ENCODE measurements around the gene COG5. TPM values are rescaled to one million over a fixed set of nuclear protein-coding genes. Genes with fewer than 3 reads are reported as not detected.

The COG5 gene
- total RNA-seq (2021), result 32.2 and 34.1 TPM in 2 replicates
- percentile 80 among the genes with signal in this experiment for Bru-seq, nascent RNA
- percentile 68 among the genes with signal in this experiment for BruChase-seq, experiment 1, labeled RNA remaining after a 2-hour chase
- BruChase-seq, experiment 2, labeled RNA remaining after a 6-hour chase, result percentile 62 among the genes with signal in this experiment
- long read RNA-seq, full-length matches to known transcripts, result 48 of 71 reads
- long read RNA-seq, partial matches to known transcripts, result 8 of 71 reads
- long read RNA-seq, other reads (novel, unspliced or antisense), result 15 of 71 reads

DNA sequence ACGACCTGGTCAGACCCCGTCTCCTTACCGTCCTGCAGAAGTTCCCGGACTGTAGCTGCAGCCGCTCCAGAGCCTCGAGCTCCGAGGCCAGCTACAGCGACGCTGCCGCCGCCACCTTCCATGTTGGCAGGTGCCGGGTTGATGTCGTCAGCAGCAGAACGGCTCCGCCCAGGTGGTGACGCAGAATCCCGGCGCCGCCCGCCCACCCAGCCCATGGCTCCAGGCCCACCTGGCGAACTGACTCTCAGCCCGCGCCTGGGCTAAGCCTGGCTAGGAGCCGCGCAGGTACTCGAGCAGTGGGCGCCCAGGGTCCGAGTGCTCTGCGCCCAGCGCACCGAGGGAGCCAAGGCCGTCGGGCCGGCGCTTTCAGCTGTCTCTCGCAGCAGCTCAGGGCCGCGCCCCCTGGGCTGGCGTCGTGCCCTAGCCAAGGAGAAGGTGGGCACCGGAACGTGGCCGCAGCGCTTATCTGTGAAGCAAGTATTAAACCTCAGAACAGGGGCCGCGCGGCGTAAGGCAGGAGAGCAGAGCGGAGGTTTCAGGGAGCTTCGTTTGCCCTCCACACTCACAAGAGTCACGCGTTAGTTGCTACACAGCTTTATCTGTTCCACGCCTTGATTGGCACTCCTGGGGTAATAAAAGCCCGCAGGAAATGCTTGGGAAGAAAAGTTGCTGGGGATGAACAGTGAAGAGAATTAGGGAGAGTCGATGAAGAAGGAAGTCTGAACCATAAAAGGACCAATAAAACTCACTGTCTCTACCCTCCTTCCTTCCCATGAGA lies at the start of gene COG5, which contains the start of gene DUS4L:
Gene COG5, minus strand, starts transcription at position 146 of the 778 bp plus-strand sequence. Its CDS starts 24 bp downstream, at position 122.
Gene DUS4L, plus strand, starts transcription at position 197 of the 778 bp plus-strand sequence. CDS start 3,100 bp downstream, outside the sequence.
- H3K4me3 ChIP-seq (ENCODE audit: low read depth, low read length, poor library complexity, severe bottlenecking), result peak within 1 kb of the TSS; percentile 96
- TF ChIP-seq EZH2 (IDR thresholded peaks at IDR 0.05; ENCODE audit: borderline replicate concordance, low read depth, low read length, poor library complexity, severe bottlenecking), result no peak
- TF ChIP-seq, protein P1, sequence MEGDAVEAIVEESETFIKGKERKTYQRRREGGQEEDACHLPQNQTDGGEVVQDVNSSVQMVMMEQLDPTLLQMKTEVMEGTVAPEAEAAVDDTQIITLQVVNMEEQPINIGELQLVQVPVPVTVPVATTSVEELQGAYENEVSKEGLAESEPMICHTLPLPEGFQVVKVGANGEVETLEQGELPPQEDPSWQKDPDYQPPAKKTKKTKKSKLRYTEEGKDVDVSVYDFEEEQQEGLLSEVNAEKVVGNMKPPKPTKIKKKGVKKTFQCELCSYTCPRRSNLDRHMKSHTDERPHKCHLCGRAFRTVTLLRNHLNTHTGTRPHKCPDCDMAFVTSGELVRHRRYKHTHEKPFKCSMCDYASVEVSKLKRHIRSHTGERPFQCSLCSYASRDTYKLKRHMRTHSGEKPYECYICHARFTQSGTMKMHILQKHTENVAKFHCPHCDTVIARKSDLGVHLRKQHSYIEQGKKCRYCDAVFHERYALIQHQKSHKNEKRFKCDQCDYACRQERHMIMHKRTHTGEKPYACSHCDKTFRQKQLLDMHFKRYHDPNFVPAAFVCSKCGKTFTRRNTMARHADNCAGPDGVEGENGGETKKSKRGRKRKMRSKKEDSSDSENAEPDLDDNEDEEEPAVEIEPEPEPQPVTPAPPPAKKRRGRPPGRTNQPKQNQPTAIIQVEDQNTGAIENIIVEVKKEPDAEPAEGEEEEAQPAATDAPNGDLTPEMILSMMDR (conservative IDR thresholded peaks at IDR 0.05; ENCODE audit: low read depth, low read length), result no peak
- CTCF ChIA-PET, result no interaction called here
- peaks cover 15% of the 10 kb centered on the region for H3K4me1 ChIP-seq (ENCODE audit: insufficient read depth, low read length, poor library complexity, severe bottlenecking)
- peak; percentile 84 for DNase-seq (ENCODE audit: low spot score)
- H3K27me3 ChIP-seq (replicated peaks; ENCODE audit: insufficient read depth, low read depth, low read length, poor library complexity), result no peaks in the 10 kb centered on the region
- intact Hi-C loops (cut with micrococcal nuclease; ENCODE audit: unreplicated experiment), result loop anchor here (5.0 kb wide), 1 partner anchor 92 kb away; the partner anchor contains the start of gene GPR22
- H3K9me3 ChIP-seq (ENCODE audit: low read depth, low read length, poor library complexity, severe bottlenecking), result no peaks in the 10 kb centered on the region
- POLR2A ChIA-PET (ENCODE audit: low non-redundant PET), result interaction anchor here (0.6 kb wide), 1 partner anchor 13 kb away, joined by 3 read pairs; no protein-coding TSS in a partner anchor
- H3K36me3 ChIP-seq (ENCODE audit: insufficient read depth, low read length, poor library complexity, severe bottlenecking), result no peaks in the 10 kb centered on the region
- peak within 1 kb of the TSS; percentile 94 for H3K27ac ChIP-seq (ENCODE audit: low read depth, low read length, poor library complexity, severe bottlenecking)
- no TSS peak for BruUV-seq (replicated peaks)

DNA sequence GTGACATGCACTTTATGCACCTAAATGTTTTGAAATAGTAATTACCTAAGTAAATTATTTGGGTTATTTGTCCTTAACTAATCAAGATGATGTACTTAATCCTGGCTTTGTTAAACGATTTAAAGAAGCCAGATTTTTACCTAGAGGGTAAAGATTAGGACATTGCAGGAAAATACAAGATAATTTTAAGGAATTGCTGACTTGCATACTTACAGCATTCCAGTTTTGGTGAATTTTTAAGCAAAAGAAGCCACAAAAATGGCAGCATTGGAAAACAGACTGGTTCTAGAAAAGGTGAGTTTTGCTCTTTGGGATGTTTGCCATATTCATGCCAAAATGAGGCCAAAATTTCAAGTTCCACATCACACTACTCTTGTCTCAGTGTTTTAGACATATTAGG lies 49.7 kb upstream of the COG5 start:
- no peak for DNase-seq (ENCODE audit: low spot score)
- ChIA-PET POLR2A (ENCODE audit: low non-redundant PET) (no interaction called here), CTCF (no interaction called here)
- no peak overlapping the region for H3K4me3 ChIP-seq (ENCODE audit: low read depth, low read length, poor library complexity, severe bottlenecking)
- peaks cover 12% of the 10 kb centered on the region for H3K4me1 ChIP-seq (ENCODE audit: insufficient read depth, low read length, poor library complexity, severe bottlenecking)
- intact Hi-C loops (cut with micrococcal nuclease; ENCODE audit: unreplicated experiment), result no loop called here
- no peaks in the 10 kb centered on the region for H3K27me3 ChIP-seq (replicated peaks; ENCODE audit: insufficient read depth, low read depth, low read length, poor library complexity)
- no peaks in the 10 kb centered on the region for H3K9me3 ChIP-seq (ENCODE audit: low read depth, low read length, poor library complexity, severe bottlenecking)
- no TSS peak for BruUV-seq (replicated peaks)
- TF ChIP-seq, protein P1 (conservative IDR thresholded peaks at IDR 0.05; ENCODE audit: low read depth, low read length), result no peak
- no peak for TF ChIP-seq EZH2 (IDR thresholded peaks at IDR 0.05; ENCODE audit: borderline replicate concordance, low read depth, low read length, poor library complexity, severe bottlenecking)
- H3K27ac ChIP-seq (ENCODE audit: low read depth, low read length, poor library complexity, severe bottlenecking), result no peak overlapping the region
- no peaks in the 10 kb centered on the region for H3K36me3 ChIP-seq (ENCODE audit: insufficient read depth, low read length, poor library complexity, severe bottlenecking)

DNA sequence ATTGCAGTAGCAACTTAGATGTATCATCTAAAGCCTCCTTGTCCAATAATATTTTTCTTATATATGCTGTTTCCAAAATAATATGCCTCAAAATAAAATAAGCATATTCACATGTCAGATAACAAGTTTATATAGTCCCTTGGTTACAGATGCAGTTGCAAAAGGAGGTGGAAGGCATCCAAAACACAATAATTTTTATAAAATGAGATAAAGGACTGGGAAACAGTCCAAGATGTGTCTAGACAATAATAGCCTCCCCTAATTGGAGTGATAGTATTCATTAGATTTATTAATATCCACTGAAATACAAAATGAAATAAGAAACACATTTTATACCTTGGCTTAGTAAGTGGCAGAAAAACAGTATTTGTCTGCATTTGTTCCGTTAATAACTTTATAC lies 46.6 kb upstream of the COG5 start:
- Histone ChIP-seq H3K36me3 (ENCODE audit: insufficient read depth, low read length, poor library complexity, severe bottlenecking) (no peaks in the 10 kb centered on the region), H3K9me3 (ENCODE audit: low read depth, low read length, poor library complexity, severe bottlenecking) (no peaks in the 10 kb centered on the region), H3K4me3 (ENCODE audit: low read depth, low read length, poor library complexity, severe bottlenecking) (no peak overlapping the region), H3K27ac (ENCODE audit: low read depth, low read length, poor library complexity, severe bottlenecking) (peak overlapping the region; percentile 11), H3K27me3 (replicated peaks; ENCODE audit: insufficient read depth, low read depth, low read length, poor library complexity) (no peaks in the 10 kb centered on the region), H3K4me1 (ENCODE audit: insufficient read depth, low read length, poor library complexity, severe bottlenecking) (peaks cover 12% of the 10 kb centered on the region)
- POLR2A ChIA-PET (ENCODE audit: low non-redundant PET), result no interaction called here
- TF ChIP-seq EZH2 (IDR thresholded peaks at IDR 0.05; ENCODE audit: borderline replicate concordance, low read depth, low read length, poor library complexity, severe bottlenecking), result no peak
- TF ChIP-seq, protein P1 (conservative IDR thresholded peaks at IDR 0.05; ENCODE audit: low read depth, low read length), result no peak
- CTCF ChIA-PET, result no interaction called here
- intact Hi-C loops (cut with micrococcal nuclease; ENCODE audit: unreplicated experiment), result no loop called here
- BruUV-seq (replicated peaks), result no TSS peak
- no peak for DNase-seq (ENCODE audit: low spot score)
